ENCODE measurements around the gene RPH3AL.

RPH3AL gene

DNA sequence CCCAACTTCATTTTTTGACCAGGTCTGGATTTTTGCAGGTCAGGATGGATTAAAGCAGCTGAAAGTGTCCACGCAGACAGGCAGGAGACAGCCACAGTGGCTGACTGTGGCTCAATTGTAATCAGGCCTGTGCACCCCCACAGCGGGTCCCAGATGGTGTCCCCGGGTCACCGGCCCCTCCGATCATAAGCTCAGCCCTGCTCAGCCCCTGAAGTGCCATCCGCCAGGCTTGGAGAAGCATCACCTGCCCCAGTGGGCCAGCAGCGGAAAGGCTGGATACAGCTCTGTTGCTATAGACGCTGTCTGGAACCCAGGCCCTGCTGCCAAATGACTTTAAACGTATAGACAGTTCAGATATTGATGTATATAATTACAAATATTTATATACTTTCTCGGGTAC, 60.6 kb downstream of the RPH3AL start:
- no peak overlapping the region for H3K4me3 ChIP-seq (ENCODE audit: low read length)
- no peak for DNase-seq (ENCODE audit: low read depth, low spot score)

DNA sequence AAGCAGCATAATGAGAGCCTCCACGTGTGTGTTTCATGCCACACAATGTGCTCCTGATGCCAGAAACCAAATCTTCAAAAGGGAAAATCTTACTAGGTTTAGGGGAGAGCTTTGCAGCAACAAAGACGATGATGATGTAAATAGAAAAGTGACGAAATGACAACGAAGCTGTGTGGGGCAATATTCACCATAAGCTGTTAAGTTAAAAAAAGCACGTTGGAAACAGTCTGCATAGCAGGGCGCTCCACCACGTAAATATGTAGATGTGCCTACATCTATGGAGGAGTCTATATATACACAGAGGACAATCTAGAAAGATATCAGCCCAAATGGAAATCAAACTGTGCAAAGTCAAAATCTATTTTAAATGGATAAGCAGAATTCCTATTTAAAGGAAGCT, 61.0 kb downstream of the RPH3AL start:
- no peak for DNase-seq (ENCODE audit: low read depth, low spot score)
- H3K4me3 ChIP-seq (ENCODE audit: low read length), result no peak overlapping the region

DNA sequence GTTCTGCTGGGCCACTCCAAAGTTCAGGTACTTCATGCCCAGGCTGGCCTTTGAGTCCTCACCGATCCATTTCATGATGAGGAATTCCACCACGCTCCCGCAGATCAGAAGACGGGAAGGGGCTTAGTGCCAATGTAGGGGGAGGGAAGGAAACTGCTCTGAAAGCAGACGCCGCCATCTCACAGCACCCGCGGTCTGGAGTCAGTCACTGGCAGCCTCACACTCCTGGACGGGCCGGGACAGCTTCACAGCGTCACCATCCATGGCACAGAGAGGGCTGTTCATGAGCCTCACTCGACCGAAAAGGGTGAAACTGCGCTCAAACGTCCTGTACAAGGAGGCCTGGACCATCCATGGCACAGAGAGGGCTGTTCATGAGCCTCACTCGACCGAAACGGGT, 62.0 kb downstream of the RPH3AL start:
- DNase-seq (ENCODE audit: low read depth, low spot score), result no peak
- no peak overlapping the region for H3K4me3 ChIP-seq (ENCODE audit: low read length)

- DNase-seq (ENCODE audit: low read depth, low spot score), result no peak
These were observed 62.5 kb downstream of the RPH3AL start for GRCh38 chr17:290121-290521.

DNA sequence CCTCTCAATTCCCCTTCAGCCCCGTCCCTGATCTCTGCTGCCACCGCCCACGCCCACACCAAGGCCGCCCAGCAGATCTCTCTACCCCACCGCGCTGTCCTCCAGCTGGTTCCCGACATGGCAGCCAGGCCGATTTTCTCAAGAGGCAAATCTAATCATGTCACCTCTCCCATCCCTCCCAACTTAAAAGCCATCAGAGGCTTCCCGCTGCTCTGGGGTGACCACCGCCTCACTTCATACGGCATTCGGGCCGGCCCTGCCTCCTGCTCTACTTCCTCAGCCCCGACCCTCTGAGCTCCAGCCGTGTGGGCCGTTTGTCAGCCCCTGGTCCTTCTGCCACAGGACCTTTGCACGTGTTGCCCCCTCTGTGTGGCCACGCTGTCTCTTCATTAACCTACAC, 63.2 kb downstream of the RPH3AL start:
- no peak for DNase-seq (ENCODE audit: low read depth, low spot score)
- no peak overlapping the region for H3K4me3 ChIP-seq (ENCODE audit: low read length)

More at GRCh38 chr17:290121-290521, 62.5 kb downstream of the RPH3AL start:
- no peak overlapping the region for H3K4me3 ChIP-seq (ENCODE audit: low read length)

GRCh38 chr17:288802-289356, 63.7 kb downstream of the RPH3AL start:
- DNase-seq (ENCODE audit: low read depth, low spot score), result no peak
- H3K4me3 ChIP-seq (ENCODE audit: low read length), result no peak overlapping the region

- DNase-seq (ENCODE audit: low read depth, low spot score), result no peak
- no peak overlapping the region for H3K4me3 ChIP-seq (ENCODE audit: low read length)
These were observed 66.0 kb downstream of the RPH3AL start for GRCh38 chr17:286571-286970.

GRCh38 chr17:285751-286422, 66.7 kb downstream of the RPH3AL start:
- DNase-seq (ENCODE audit: low read depth, low spot score), result no peak
- no peak overlapping the region for H3K4me3 ChIP-seq (ENCODE audit: low read length)

- no peak overlapping the region for H3K4me3 ChIP-seq (ENCODE audit: low read length)
- DNase-seq (ENCODE audit: low read depth, low spot score), result no peak
These were observed 67.8 kb downstream of the RPH3AL start for GRCh38 chr17:284676-285355.

DNA sequence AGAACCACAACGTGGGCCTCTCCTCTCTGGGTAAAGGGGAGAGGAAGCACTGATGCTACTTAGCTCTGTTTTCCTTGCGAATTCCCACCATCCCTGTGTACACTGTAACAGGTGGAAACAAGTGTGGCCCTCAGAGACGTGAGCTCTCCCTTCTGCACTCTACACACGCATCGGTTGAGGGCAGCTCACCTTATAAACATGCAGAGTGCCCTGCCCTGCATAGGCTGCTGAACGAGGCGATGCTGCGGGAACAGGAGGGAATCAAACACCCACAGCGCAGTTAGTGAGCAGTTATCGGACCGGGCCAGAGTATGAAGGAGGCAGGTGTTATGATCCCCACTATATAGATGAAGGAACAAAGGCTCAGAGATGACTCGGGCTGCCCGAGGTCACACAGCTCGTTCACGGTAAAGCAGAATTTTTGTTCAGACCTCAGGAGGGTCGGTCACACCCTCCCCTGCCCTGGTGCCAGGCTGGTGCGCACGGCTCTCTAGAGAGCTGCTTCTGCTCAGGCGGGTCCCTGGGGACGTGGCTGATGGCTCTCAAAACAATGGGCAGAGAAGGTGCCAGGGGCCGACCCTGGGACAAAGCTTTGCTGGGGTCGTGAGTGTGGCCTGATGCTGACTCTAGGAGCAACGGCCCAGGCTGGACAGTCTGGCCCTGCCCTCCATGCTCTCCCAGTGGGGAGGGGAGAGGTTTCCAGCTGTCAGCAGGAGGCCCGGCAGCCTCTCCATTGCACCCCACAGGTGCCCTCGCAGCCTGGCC, 68.5 kb downstream of the RPH3AL start:
- no peak overlapping the region for H3K4me3 ChIP-seq (ENCODE audit: low read length)
- no peak for DNase-seq (ENCODE audit: low read depth, low spot score)

- H3K4me3 ChIP-seq (ENCODE audit: low read length), result no peak overlapping the region
- no peak for DNase-seq (ENCODE audit: low read depth, low spot score)
These were observed 69.4 kb downstream of the RPH3AL start for GRCh38 chr17:282912-283882.

DNA sequence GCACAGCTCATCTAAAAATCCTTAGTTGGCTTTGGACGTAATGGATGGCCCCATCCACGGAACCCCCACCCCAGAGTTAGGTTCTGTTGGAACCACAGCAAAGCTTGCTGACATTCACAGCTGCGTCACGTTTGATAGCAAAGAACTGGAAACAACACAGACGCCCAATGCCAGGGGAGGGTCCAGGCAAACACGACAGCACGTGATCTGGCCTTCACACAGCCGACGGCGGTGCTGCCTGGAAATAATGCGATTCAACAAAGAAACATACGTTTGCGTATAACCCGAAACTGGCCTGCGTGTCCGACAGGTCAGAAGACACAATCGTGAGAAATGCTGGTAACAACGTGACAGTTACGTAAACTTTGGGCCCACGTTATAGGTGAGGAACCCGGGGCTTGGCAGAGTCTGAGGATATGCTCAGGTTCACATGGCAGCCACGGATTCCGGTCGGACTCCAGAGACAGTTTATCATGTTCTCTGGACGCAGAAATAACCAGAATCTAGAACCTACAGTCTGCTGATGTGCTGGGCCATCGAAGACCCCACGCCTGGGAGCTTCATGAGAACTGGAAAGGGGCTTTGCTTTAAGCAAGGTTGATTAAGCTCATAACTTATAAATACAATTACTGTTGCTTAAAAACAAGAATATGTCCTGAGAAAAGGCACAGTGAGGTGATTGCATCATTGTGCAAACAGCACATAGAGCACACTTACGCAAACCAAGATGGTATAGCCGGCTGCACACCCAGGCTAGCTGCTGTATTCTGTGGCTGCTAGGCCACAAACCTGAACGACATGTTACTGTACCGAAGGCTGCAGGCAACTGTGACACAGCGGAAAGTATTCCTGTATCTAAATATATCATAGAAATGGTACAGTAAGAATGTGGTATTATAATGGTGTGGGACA, 70.4 kb downstream of the RPH3AL start:
- H3K4me3 ChIP-seq (ENCODE audit: low read length), result no peak overlapping the region
- no peak for DNase-seq (ENCODE audit: low read depth, low spot score)

DNA sequence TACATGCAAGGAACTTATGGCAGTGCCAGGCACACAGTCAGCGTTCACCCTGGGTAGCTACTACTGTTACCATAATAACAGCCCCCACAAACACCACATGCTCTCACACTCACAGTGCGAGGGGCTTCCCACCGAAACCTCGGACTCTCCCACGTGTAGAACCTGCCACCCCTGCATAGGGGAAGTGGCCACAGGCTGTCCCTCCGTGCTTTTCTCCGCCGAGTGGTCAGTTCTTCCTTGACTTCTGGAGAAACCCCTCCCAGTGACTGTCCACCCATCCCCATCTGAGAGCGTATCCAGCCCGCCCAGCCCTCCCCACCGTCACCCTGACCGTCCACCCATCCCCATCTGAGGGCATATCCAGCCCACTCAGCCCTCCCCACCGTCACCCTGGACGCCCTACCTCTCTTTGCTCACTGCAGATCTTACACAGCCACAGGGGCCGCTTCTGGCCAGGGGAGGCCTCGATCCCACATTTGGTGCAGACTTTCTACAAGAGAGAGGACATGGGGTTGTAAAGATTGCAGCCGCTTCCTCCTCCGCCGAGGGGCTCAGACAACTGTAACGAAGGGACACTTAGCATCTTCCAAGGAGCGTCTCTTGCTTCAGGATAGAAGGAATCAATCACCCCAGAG, 71.1 kb downstream of the RPH3AL start:
- DNase-seq (ENCODE audit: low read depth, low spot score), result no peak

GRCh38 chr17:280901-281300, 71.7 kb downstream of the RPH3AL start:
- DNase-seq (ENCODE audit: low read depth, low spot score), result no peak
- no peak overlapping the region for H3K4me3 ChIP-seq (ENCODE audit: low read length)

More for the DNA sequence above, 71.1 kb downstream of the RPH3AL start:
- no peak overlapping the region for H3K4me3 ChIP-seq (ENCODE audit: low read length)

DNA sequence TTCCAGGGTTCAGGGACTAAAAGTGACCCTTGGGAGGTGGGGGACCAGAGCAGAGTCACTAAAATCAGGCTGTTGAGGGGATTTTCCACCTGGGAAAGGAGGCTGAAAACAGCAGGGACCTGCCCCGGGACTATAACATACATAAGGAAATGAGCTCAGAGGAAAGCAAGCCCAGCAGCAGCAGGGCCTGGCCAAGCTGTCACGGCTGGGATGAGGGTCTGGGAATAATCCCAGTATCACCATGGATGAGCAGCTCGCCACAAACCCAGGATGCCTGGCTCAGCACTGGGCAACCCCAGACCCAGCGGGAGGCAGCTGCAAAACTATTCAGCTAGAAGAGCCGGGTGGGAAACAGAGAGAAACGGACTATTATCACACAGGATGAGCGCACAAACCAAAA, 72.4 kb downstream of the RPH3AL start:
- H3K4me3 ChIP-seq (ENCODE audit: low read length), result no peak overlapping the region
- DNase-seq (ENCODE audit: low read depth, low spot score), result no peak

DNA sequence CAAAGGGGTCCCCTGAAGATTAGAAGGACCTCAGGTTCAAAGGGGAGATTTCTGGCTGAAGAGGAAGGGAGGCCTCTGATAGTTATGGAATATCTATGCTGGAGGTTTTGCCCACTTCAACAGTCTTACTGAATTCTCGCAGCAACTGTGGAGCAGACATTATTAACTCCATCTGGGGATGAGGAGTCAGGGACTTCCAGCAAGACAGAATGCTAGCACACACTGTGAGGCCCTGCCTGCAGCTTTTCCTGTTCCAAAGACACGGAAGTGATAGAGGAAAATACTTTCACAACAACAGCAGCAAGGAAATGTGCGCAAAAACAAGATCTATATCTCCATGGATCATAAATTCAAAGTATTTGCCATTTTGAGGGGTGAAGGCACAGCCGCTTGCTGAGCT, 72.8 kb downstream of the RPH3AL start:
- no peak overlapping the region for H3K4me3 ChIP-seq (ENCODE audit: low read length)
- no peak for DNase-seq (ENCODE audit: low read depth, low spot score)

GRCh38 chr17:279331-279730, 73.3 kb downstream of the RPH3AL start:
- DNase-seq (ENCODE audit: low read depth, low spot score), result no peak
- H3K4me3 ChIP-seq (ENCODE audit: low read length), result no peak overlapping the region

GRCh38 chr17:278676-279059, 73.9 kb downstream of the RPH3AL start:
- DNase-seq (ENCODE audit: low read depth, low spot score), result no peak
- no peak overlapping the region for H3K4me3 ChIP-seq (ENCODE audit: low read length)

All from Jurkat, Clone E6-1 (cell line).